Measurements from ENCODE around the gene PPM1H. TPM values are rescaled to one million over a fixed set of nuclear protein-coding genes. Genes with fewer than 3 reads are reported as not detected.

PPM1H gene
- total RNA-seq, 1 donor: 13.4 TPM

- H3K36me3 ChIP-seq (ENCODE audit: insufficient read depth, low read length): no peaks in the 10 kb centered on the region
- no peaks in the 10 kb centered on the region for H3K9me3 ChIP-seq (ENCODE audit: low read depth, low read length)
- no peak overlapping the region for H3K4me2 ChIP-seq (ENCODE audit: insufficient read depth, low read length)
- no peak for DNase-seq (ENCODE audit: insufficient read length, low spot score, missing footprints)
- TF ChIP-seq CTCF (IDR thresholded peaks at IDR 0.05; ENCODE audit: extremely low read depth, low read depth, low read length): no peak
- no peak overlapping the region for H3K4me3 ChIP-seq (ENCODE audit: insufficient read depth, low read length)
- no peaks in the 10 kb centered on the region for H3K79me2 ChIP-seq (ENCODE audit: insufficient read depth, low read length)
- H3K27ac ChIP-seq (ENCODE audit: low read depth, low read length): no peak overlapping the region
- peaks cover 26% of the 10 kb centered on the region for H3K4me1 ChIP-seq (ENCODE audit: insufficient read depth, low read length)
- H2AFZ ChIP-seq (ENCODE audit: low read length): no peak overlapping the region
- H3K27me3 ChIP-seq (ENCODE audit: insufficient read depth, low read length): no peaks in the 10 kb centered on the region
- no peaks in the 10 kb centered on the region for H4K20me1 ChIP-seq (ENCODE audit: insufficient read depth, low read length)
These were observed 78.5 kb downstream of the PPM1H start for GRCh38 chr12:62856454-62856853.

- DNase-seq (ENCODE audit: insufficient read length, low spot score, missing footprints): no peak
- Histone ChIP-seq H3K9me3 (ENCODE audit: low read depth, low read length) (no peaks in the 10 kb centered on the region), H3K27ac (ENCODE audit: low read depth, low read length) (no peak overlapping the region), H3K79me2 (ENCODE audit: insufficient read depth, low read length) (no peaks in the 10 kb centered on the region), H4K20me1 (ENCODE audit: insufficient read depth, low read length) (no peaks in the 10 kb centered on the region), H3K4me3 (ENCODE audit: insufficient read depth, low read length) (no peak overlapping the region), H3K27me3 (ENCODE audit: insufficient read depth, low read length) (no peaks in the 10 kb centered on the region), H3K4me2 (ENCODE audit: insufficient read depth, low read length) (no peak overlapping the region), H3K36me3 (ENCODE audit: insufficient read depth, low read length) (no peaks in the 10 kb centered on the region), H2AFZ (ENCODE audit: low read length) (no peak overlapping the region), H3K4me1 (ENCODE audit: insufficient read depth, low read length) (peaks cover 5% of the 10 kb centered on the region)
- no peak for TF ChIP-seq CTCF (IDR thresholded peaks at IDR 0.05; ENCODE audit: extremely low read depth, low read depth, low read length)
These were observed 80.9 kb downstream of the PPM1H start for GRCh38 chr12:62854024-62854423.

DNA sequence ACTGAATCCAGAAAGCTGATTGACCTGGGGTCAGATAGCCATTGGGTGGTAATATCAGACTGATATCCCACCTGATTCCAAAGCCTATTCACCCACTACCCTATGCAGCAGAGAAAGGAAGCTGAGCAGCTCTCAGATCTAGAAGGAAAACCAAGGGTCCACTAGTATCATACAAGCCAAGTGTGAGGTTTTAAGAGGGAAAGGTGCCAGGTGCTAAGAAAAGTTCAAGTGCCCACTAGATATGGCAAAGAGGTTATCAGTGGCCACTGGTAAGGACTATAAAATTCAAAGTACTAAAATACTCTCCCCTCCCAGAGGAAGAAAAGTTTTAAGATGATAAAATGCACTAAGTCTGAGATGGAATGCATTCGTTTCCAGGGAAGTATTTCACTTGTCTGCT, 85.6 kb downstream of the PPM1H start:
- no peaks in the 10 kb centered on the region for H3K79me2 ChIP-seq (ENCODE audit: insufficient read depth, low read length)
- H3K36me3 ChIP-seq (ENCODE audit: insufficient read depth, low read length): no peaks in the 10 kb centered on the region
- H3K9me3 ChIP-seq (ENCODE audit: low read depth, low read length): no peaks in the 10 kb centered on the region
- no peak overlapping the region for H2AFZ ChIP-seq (ENCODE audit: low read length)
- peaks cover 27% of the 10 kb centered on the region for H3K4me1 ChIP-seq (ENCODE audit: insufficient read depth, low read length)
- H3K27me3 ChIP-seq (ENCODE audit: insufficient read depth, low read length): no peaks in the 10 kb centered on the region
- TF ChIP-seq CTCF (IDR thresholded peaks at IDR 0.05; ENCODE audit: extremely low read depth, low read depth, low read length): no peak
- no peak for DNase-seq (ENCODE audit: insufficient read length, low spot score, missing footprints)
- H3K4me2 ChIP-seq (ENCODE audit: insufficient read depth, low read length): no peak overlapping the region
- no peak overlapping the region for H3K4me3 ChIP-seq (ENCODE audit: insufficient read depth, low read length)
- peak overlapping the region; percentile 42 for H3K27ac ChIP-seq (ENCODE audit: low read depth, low read length)
- no peaks in the 10 kb centered on the region for H4K20me1 ChIP-seq (ENCODE audit: insufficient read depth, low read length)

DNA sequence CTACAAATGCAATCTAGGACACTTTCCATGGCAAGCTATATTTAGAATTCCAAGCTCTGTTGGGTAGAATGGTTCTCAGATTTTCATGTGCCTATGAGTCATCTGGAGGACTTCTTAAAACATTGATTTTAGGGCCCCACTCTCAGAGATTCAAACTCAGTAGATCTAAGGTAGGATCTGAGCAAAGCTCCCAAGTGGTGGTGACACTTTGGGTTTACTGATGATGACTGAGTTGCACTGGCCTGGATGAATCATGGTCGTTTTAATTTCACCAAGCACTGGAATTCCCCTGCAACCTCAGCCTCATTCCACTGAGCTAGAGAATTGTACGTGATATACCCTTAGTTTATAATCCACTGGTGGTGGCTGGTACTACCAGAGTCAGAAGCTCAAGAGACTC, 86.5 kb downstream of the PPM1H start:
- no peaks in the 10 kb centered on the region for H3K9me3 ChIP-seq (ENCODE audit: low read depth, low read length)
- H2AFZ ChIP-seq (ENCODE audit: low read length): no peak overlapping the region
- H4K20me1 ChIP-seq (ENCODE audit: insufficient read depth, low read length): no peaks in the 10 kb centered on the region
- TF ChIP-seq CTCF (IDR thresholded peaks at IDR 0.05; ENCODE audit: extremely low read depth, low read depth, low read length): no peak
- no peak overlapping the region for H3K4me3 ChIP-seq (ENCODE audit: insufficient read depth, low read length)
- H3K4me1 ChIP-seq (ENCODE audit: insufficient read depth, low read length): peaks cover 27% of the 10 kb centered on the region
- H3K27me3 ChIP-seq (ENCODE audit: insufficient read depth, low read length): no peaks in the 10 kb centered on the region
- H3K27ac ChIP-seq (ENCODE audit: low read depth, low read length): peak overlapping the region; percentile 42
- peak overlapping the region; percentile 4 for H3K4me2 ChIP-seq (ENCODE audit: insufficient read depth, low read length)
- H3K36me3 ChIP-seq (ENCODE audit: insufficient read depth, low read length): no peaks in the 10 kb centered on the region
- H3K79me2 ChIP-seq (ENCODE audit: insufficient read depth, low read length): no peaks in the 10 kb centered on the region
- DNase-seq (ENCODE audit: insufficient read length, low spot score, missing footprints): peak; percentile 92

All from osteoblast (primary cell).